Upper lobe of left lung (tissue), 4 donors: ENCODE data around the gene SRR.

Source experiments
- EP300 ChIP-seq, 4 donors: sonication (generic); formaldehyde crosslinking; IDR thresholded peaks; one replicate each; pipeline ENCODE4 v1.5.1; 2017; ENCODE audit warnings: antibody characterized with exemption in 4 of 4, control low read depth in 2 of 4
- TF ChIP-seq, protein P1 (sequence below), 6 experiments: fragments of 450-650 bp in 4 of 6; fragments of 200-600 bp in 2 of 6; sonication (generic) in 2 of 6; IDR thresholded peaks; one replicate each; pipeline ENCODE4 v1.5.1; 2016 to 2019; ENCODE audit warnings: antibody characterized with exemption in 6 of 6

DNA sequence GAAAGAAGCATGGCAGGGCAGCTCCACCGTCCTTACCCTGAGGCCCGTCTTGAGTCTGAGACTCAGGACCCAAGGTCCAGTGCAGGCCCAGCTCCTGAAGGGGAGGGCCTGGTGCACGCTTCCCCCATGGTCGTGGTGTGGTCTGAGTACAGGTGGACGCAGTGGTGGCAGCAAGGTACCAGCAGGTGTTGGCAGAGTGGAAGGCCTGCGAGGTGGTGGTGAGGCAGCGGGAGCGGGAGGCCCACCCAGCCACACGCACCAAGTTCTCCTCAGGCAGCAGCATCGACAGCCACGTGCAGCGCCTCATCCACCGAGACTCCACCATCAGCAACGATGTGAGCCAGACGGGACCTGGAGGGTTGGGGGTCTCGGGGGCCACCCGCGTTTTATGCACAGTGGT lies 69.4 kb downstream of the SRR start:
- TF ChIP-seq, protein P1, sequence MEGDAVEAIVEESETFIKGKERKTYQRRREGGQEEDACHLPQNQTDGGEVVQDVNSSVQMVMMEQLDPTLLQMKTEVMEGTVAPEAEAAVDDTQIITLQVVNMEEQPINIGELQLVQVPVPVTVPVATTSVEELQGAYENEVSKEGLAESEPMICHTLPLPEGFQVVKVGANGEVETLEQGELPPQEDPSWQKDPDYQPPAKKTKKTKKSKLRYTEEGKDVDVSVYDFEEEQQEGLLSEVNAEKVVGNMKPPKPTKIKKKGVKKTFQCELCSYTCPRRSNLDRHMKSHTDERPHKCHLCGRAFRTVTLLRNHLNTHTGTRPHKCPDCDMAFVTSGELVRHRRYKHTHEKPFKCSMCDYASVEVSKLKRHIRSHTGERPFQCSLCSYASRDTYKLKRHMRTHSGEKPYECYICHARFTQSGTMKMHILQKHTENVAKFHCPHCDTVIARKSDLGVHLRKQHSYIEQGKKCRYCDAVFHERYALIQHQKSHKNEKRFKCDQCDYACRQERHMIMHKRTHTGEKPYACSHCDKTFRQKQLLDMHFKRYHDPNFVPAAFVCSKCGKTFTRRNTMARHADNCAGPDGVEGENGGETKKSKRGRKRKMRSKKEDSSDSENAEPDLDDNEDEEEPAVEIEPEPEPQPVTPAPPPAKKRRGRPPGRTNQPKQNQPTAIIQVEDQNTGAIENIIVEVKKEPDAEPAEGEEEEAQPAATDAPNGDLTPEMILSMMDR (IDR thresholded peaks at IDR 0.05) = no peak
- no peak for TF ChIP-seq EP300 (IDR thresholded peaks at IDR 0.05)
